RCC 7860 (cell line): ENCODE data around the gene HBE1.
"Not testable (repeated sequence)": the region's sequence is repeated elsewhere in the genome, so short reads cannot be mapped to it uniquely, and the experiment has no call there.

Source experiments
- DNase-seq: peaks from one replicate; pipeline ENCODE4 v3.0.0-alpha.2; 2015; ENCODE audit warnings: low spot score
- FAIRE-seq: peaks from 2 replicates; lab custom pipeline; 2012; peaks lifted over from hg19 to GRCh38; lab: Jason Lieb, UNC

The HBE1 gene

DNA sequence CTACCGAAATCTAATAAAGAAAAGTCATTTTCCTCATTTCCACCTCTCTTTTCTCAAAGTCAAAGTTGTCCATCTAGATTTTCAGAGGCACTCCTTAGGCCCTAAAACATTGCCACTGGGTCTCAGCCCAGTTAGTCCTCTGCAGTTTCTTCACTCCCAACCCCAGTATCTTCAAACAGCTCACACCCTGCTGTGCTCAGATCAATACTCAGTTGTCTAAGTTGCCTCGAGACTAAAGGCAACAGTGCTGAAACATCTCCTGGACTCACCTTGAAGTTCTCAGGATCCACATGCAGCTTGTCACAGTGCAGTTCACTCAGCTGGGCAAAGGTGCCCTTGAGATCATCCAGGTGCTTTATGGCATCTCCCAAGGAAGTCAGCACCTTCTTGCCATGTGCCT is 15.7 kb downstream of the HBE1 start:
- not testable (repeated sequence) for FAIRE-seq

DNA sequence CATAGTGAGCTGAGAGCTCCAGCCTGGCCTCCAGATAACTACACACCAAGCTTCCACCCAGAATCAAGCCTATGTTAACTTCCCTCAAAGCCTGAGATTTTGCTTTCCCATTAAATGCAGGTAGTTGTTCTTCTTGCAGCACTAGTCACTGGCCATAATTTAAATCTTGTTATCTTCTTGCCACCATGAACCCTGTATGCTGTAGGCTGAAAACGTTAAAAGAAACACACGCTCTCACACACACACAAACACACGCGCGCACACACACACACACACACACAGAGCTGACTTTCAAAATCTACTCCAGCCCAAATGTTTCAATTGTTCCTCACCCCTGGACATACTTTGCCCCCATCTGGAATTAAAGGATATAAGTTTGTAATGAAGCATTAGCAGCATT is 16.3 kb downstream of the HBE1 start:
- FAIRE-seq: not testable (repeated sequence)

More for the DNA sequence above, 15.7 kb downstream of the HBE1 start:
- not testable (repeated sequence) for DNase-seq

DNA sequence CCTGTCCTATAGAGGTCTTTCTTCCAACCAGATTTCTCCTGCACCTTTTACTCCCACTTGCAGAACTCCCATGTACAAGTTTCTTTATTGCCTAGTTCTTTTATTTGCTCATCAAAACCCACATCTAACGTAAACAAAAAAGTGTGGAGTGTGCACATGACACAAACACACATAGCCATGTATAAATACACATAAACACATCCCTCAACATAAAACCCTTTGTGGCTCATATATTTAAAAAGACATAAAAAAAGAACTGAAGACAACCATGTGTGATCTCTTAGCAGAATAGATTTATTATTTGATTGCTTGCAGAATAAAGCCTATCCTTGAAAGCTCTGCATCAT is 16.9 kb downstream of the HBE1 start:
- no peak for FAIRE-seq
- no peak for DNase-seq

More for the DNA sequence above, 16.3 kb downstream of the HBE1 start:
- not testable (repeated sequence) for DNase-seq

DNA sequence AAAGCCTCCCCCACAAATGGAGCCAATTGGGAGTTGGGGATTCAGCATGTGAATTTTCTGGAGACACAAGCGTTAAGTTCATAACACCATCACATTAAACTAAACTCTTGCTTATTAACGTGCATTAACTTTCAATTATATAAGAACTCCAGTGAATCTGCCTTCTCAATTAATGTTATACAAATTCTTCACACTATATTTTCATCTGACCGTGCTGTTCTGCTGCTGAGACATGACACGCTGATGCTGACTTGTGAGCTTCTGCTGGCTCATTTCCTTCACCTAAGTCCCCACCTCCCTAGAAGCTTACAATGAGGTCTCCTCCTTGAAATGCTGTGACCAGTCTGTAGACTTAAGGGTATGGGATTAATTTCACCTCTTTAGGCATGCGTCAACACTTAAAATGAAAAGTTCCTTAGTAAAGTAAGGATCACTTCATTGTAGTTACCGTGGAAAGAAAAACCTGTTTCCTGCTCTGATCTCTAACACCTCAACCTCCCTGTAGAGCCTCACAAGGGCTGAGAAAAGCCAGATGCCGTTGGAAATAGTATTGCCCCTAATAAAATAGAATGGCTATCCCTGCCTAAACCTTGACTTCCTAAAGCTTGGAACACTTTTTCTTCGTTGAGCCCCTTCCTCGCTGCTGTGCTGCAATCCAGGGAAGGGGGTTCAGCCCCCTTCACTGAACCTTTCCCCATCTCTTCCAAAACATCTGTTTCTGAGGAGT is 17.4 kb downstream of the HBE1 start:
- DNase-seq: no peak
- FAIRE-seq: no peak

DNA sequence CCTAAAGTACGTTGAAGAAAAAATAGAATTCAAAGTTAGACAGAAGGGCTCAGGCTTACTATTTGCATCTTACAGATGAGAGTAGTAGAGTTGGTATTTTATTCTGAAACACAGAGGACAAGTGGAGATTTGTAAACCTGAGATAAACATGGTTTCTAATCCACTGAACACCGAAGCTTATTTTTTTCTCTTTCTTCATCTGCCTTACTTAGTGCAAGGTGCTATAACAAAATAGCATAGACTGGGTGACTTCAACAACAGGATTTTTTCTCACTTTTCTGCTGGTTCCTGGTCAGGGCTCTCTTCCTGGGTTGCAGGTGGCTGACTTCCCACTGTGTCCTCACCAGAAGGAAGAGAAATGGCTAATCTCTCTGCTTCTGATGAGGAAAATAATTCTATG is 18.0 kb downstream of the HBE1 start:
- DNase-seq: no peak
- no peak for FAIRE-seq

DNA sequence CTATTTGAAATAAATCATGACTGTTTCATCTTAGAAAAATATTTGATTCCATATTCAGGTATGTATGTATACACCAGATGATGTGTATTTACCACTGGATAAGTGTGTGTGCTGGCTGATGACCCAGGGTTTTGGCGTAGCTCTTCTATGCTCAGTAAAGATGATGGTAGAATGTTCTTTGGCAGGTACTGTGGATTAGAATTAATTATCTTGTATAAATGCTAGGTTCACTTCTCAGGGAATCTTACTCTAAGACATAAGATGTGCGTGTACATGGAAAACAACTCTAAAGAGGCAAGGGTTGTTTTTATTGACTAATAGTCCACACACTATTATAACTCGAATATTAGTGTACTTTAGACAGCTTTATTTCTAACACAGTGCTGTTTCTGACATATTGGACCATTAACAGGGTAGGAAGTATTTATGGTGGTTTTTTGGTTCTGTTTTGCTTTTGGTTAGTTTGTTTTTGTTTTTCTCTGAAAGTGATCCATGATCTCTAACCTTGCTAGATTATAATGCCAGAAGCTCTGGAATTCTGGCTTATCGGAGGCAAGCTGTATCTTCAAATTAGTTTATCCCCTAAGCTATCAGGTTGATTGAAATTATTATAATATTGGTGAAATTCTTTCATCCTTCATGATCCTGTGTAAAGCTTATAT is 19.1 kb downstream of the HBE1 start:
- FAIRE-seq (no peak), DNase-seq (no peak)

DNA sequence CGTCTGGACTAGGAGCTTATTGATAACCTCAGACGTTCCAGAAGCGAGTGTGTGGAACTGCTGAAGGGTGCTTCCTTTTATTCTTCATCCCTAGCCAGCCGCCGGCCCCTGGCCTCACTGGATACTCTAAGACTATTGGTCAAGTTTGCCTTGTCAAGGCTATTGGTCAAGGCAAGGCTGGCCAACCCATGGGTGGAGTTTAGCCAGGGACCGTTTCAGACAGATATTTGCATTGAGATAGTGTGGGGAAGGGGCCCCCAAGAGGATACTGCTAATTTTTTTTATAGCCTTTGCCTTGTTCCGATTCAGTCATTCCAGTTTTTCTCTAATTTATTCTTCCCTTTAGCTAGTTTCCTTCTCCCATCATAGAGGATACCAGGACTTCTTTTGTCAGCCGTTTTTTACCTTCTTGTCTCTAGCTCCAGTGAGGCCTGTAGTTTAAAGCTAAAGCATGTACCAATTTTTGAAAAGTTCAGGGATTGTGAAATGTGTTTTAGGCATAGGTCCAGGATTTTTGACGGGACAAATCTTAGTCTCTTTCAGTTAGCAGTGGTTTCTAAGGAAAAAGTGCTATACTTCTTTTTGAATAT is 19.8 kb downstream of the HBE1 start, which contains the start of gene HBG1:
HBG1 (minus strand) TSS at position 51 of the 590 bp plus-strand sequence. CDS start 53 bp downstream, outside the sequence.
- FAIRE-seq, DNase-seq: not testable (repeated sequence)

DNA sequence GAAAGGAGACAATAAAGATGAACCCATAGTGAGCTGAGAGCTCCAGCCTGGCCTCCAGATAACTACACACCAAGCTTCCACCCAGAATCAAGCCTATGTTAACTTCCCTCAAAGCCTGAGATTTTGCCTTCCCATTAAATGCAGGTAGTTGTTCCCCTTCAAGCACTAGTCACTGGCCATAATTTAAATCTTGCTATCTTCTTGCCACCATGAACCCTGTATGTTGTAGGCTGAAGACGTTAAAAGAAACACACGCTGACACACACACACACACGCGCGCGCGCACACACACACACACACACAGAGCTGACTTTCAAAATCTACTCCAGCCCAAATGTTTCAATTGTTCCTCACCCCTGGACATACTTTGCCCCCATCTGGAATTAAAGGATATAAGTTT is 21.2 kb downstream of the HBE1 start:
- DNase-seq, FAIRE-seq: not testable (repeated sequence)

DNA sequence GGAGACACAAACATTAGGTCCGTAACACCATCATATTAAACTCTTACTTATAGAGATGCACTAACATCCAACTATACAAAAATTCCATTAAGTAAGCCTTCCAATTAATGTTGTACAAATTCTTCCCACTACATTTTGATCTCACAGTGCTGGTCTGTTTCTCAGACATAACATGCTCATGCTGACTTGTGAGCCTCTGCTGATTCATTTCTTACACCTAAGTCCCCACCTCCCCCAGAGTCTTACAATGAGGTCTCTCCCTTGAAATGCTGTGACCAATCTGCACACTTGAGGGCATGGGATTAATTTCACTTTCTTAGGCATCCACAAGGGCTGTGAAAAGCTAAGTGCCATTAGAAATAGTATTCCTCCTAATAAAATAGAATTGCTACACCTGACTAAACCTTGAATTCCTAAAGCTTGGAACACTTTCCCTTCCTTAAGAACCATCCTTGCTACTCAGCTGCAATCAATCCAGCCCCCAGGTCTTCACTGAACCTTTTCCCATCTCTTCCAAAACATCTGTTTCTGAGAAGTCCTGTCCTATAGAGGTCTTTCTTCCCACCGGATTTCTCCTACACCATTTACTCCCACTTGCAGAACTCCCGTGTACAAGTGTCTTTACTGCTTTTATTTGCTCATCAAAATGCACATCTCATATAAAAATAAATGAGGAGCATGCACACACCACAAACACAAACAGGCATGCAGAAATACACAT is 22.1 kb downstream of the HBE1 start:
- no peak for DNase-seq
- no peak for FAIRE-seq

DNA sequence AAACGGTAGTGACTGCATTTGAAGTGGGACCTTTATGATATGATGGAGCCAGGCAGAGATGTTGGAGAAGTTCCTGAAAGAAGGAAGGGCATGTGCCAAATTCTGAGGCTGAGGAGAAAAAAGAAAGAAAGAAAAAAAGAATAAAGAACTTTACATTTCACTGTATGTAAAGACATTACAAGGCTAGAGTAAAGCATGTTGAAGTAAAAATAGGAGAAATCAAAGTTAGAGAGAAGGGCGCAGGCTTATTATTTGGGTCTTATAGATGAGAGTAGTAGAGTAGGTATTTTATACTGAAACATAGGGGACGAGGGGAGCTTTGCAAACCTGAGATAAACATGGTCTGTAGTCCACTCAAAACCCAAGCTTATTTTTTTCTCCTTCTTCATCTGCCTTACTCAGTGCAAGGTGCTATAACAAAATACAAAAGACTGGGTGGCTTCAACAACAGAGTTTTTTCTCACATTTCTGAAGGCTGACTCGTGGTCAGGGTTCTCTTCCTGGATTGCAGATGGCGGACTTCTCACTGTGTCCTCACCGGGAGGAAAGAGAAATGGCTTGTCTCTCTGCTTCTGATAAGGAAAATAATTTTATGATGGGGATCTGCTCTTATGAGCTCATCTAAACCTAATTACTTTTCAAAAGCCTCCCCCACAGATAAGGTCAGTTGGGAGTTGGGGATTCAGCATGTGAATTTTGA is 22.8 kb downstream of the HBE1 start:
- no peak for DNase-seq
- FAIRE-seq: no peak

DNA sequence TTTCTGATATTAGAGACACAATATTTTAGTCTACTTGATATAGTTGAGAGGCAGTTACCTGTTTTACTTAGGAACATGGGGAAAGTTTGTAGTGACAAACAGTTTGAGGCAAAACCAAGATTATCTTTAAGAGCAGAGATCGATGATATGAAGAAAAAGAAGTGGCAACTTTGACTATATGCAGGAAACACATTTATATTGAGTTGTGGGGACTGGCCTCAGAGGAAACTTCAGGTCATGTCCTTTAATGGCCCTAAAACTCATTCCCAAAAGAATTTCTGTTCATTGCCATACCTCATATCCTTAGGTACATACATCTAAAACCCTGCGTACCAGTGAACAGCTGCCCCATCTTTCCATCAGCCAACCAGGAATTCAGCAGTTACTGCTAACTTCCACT is 24.6 kb downstream of the HBE1 start:
- DNase-seq: no peak
- no peak for FAIRE-seq

DNA sequence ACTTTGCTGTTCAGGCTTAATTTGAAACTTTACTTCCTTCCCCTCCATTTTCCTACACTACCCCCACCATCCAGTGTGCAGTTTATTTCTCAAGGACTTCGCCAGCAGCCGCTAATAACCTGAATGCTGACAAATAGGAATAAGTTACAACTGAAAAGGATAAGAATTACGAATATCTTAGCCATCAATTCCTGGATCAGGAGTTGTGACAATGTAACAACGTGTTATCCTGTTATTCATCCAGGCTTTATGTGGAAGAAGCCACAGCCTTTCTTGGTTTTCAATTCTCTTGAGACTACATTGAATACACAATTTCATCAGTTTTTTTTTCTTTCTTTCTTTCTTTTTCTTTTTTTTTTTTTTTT is 25.9 kb downstream of the HBE1 start:
- DNase-seq (no peak), FAIRE-seq (no peak)

DNA sequence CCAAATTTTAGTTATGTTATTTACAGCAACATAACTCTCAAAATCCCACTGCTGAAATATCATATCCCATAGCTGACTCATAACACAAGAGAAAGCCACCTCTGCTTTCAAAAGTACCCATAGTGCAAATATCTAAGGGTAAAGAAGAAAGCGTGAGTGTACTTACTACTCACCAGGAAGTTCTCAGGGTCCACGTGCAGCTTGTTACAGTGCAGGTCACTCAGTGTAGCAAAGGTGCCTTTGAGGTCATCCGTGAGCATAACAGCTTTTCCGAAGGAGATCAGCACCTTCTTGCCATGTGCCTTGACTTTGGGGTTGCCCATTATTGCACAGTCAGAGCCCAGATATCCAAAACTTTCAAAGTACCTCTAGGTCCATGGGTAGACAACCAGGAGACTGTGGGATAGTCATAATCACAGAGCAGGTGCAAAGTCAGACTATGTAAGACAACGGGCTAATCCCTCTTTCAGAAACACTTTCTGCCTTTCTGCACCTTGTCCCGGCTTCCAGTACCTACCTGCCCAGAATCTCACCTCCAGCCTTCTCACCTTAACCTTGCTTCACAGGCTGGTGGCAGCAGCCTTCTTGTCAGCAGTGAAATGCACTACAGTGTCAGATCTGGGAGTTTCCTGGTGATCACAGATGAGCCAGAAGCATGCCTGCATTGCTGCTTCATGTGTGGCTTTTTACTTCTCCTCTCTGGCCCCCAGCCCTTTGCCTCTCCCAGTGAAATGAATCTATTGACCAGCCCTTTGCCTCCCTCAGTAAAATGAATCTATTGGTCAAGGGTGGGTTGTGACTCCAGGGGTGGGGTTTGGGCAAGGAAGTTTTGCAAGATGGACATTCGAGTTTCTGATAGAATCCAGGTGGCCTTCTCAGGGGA is 26.6 kb downstream of the HBE1 start:
- DNase-seq (no peak), FAIRE-seq (no peak)

DNA sequence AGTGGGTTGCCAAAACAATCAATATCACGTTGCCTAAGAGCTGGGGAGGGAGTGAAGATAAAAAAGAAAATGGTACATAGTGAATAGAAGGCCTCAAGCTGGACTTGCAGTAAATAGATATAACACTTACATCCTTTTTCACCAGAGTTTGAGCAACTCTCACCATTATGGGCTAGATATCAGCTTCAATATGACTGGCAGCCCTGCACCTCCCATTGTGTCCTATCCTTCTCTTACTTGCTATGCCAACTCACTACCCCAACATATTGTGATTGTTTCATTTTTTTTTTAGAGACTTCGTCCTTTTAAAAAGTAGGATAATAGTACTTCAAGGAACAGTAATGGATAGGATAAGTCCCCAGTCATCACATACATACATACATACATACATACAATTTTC is 27.5 kb downstream of the HBE1 start:
- no peak for DNase-seq
- FAIRE-seq: no peak

DNA sequence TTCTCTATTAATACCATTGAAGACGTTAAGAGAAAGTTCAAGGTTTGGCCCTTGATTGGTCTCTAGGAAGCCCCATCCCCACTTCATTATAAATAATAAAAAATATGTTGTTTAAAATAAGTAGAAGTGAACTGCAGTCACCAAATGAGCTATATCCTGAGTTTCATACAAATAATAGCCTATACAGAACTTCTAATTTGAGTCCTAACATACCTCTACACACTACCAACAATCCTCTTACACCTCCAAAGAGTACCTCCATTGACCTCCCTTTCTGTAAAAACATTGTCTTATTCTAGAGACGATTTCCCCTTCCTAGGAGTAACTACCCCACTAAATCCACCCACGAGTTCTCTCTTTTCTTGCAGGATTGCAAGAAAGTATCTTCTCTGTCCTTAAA is 28.3 kb downstream of the HBE1 start:
- FAIRE-seq (no peak), DNase-seq (no peak)

DNA sequence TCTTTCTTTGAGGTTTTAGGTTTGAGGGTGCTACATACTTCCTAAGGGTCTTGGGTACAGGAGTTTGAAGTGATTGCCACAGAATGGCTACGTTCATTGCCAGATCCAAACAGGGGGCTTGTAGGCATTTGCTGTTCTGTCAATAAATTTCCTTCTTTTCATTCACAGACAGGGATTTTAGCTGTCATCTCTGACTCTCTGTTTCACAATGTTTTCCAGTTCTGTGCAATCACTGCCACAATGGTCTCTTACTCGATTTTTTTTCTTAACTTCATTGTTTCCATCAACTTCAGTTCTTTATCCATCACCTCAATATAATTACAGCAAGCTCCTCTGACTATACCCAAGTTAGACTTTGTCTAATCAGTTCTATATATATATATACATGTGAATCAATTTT is 29.3 kb downstream of the HBE1 start:
- FAIRE-seq: no peak
- no peak for DNase-seq

DNA sequence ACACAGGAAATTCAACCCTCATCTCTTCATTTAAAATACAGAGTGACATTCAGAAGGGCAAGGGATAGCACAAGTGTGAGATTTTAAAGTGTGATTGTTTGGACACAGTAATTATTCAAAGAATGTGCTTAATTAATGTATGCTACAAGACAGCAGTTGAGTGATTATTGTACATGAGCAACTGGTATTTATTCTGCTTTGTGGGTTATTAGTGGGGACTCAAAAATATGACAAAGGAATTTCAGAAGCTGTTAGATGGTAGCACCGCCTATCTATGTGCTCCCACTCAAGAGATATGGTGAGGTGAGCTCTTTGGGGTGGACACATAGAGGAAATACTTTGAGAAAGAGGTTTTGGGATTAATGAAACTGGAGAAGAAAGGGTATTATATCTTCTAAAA is 29.7 kb downstream of the HBE1 start:
- FAIRE-seq: no peak

DNA sequence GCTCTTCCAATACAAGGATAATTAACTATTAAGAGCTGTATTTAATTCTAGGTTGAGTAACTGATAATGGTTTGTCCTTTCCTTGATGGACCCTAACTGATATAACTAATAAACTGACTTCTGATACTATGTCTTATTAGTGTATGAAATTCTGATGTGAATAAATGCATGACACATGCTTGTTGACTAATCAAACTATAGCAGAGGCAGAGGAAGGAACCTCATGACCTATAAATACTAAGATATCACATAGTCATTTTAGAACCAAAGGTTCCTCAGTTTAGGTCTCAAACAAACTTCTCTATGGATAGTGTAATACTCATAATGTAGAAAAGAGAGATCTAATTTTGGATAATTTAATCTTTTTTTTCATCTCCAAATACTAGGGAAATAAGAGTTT is 30.7 kb downstream of the HBE1 start:
- DNase-seq (no peak), FAIRE-seq (no peak)

More for the DNA sequence above, 29.7 kb downstream of the HBE1 start:
- no peak for DNase-seq

DNA sequence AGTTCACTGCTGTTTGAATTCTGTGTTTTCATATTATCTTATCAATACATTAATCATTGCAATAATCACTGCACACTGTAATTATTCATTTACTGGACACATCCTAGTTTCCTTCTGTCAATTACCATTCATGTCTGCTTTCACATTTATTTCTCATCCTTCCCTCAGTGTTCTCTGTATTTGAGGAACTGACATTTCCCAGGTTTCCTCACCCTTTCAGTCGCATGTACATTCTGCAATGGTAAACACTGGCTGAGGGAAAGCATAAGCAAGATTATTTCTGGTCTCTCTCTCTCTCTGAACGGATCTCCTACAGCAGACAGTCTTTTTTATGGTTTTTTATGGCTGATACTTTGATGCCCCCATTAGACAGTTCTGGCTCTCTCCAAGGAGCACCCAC is 31.3 kb downstream of the HBE1 start:
- no peak for DNase-seq
- no peak for FAIRE-seq

DNA sequence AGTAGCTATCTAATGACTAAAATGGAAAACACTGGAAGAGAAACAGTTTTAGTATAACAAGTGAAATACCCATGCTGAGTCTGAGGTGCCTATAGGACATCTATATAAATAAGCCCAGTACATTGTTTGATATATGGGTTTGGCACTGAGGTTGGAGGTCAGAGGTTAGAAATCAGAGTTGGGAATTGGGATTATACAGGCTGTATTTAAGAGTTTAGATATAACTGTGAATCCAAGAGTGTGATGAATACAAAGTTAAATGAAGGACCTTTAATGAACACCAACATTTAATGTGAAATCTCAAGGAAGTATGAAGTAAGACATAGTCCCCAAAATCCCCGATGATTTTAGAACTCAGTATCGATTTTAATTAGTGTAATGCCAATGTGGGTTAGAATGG is 32.3 kb downstream of the HBE1 start:
- no peak for DNase-seq
- FAIRE-seq: no peak
